ENCODE results near the gene SRGAP1.
A peak's percentile ranks its signal among the peaks of the same experiment; 100 is the strongest.

SRGAP1 gene

GRCh38 chr12:63862969-63863230 is 18.4 kb downstream of the SRGAP1 start:
- Histone ChIP-seq H3K36me3 (ENCODE audit: control insufficient read depth in 2 of 2, insufficient read depth in 1 of 2, low read length in 2 of 2) (no peaks in the 10 kb centered on the region), H3K4me1 (ENCODE audit: control insufficient read depth, insufficient read depth, low read length) (peaks cover 7% of the 10 kb centered on the region), H3K4me3 (ENCODE audit: low read depth, low read length) (no peak overlapping the region), H3K27ac (ENCODE audit: extremely low read depth, low read depth, low read length) (no peak overlapping the region), H3K9me3 (ENCODE audit: control insufficient read depth, insufficient read depth, low read depth, low read length) (no peaks in the 10 kb centered on the region)
- ChIA-PET CTCF (interaction anchor here (0.8 to 1.1 kb wide), 2 partner anchors 19 to 394 kb away, joined by 3 to 4 read pairs; partner anchors contain the start of gene SRGAP1), POLR2A (no interaction called here)
- TF ChIP-seq ZNF747 (tag by site-specific recombination; IDR thresholded peaks at IDR 0.05): no peak
- TF ChIP-seq ZNF341 (tag by site-specific recombination; IDR thresholded peaks at IDR 0.05; ENCODE audit: low read depth): no peak
- no peak for TF ChIP-seq ZBTB26 (tag by site-specific recombination; optimal IDR thresholded peaks at IDR 0.05)
- TF ChIP-seq WT1 (tag by site-specific recombination; IDR thresholded peaks at IDR 0.05): no peak
- TF ChIP-seq ATF2 (tag by site-specific recombination; IDR thresholded peaks at IDR 0.05; ENCODE audit: low read depth): no peak
- no peak for TF ChIP-seq PRDM10 (tag by site-specific recombination; IDR thresholded peaks at IDR 0.05)
- peak; percentile 27; the same call in 1 of the 2 replicates for TF ChIP-seq PRDM6 (tag by site-specific recombination; IDR thresholded peaks at IDR 0.05)
- TF ChIP-seq FEZF1 (tag by site-specific recombination; IDR thresholded peaks at IDR 0.05): peak; percentile 88; the same call in 1 of the 2 replicates
- TF ChIP-seq ZNF529 (tag by site-specific recombination; IDR thresholded peaks at IDR 0.05; ENCODE audit: insufficient replicate concordance): no peak
- no peak for TF ChIP-seq ZBTB21 (tag by site-specific recombination; IDR thresholded peaks at IDR 0.05)
- no peak for TF ChIP-seq ZNF658 (tag by site-specific recombination; IDR thresholded peaks at IDR 0.05)
- no peak for TF ChIP-seq ZNF266 (tag by site-specific recombination; IDR thresholded peaks at IDR 0.05; ENCODE audit: low read depth)
- no peak for TF ChIP-seq ZNF146 (tag by site-specific recombination; IDR thresholded peaks at IDR 0.05)
- no peak for TF ChIP-seq ZNF214 (tag by site-specific recombination; IDR thresholded peaks at IDR 0.05; ENCODE audit: borderline replicate concordance)
- no peak for TF ChIP-seq REPIN1 (tag by site-specific recombination; IDR thresholded peaks at IDR 0.05; ENCODE audit: low read depth)

GRCh38 chr12:63863658-63864453 is 19.4 kb downstream of the SRGAP1 start:
- no peak overlapping the region for H3K27ac ChIP-seq (ENCODE audit: extremely low read depth, low read depth, low read length)
- TF ChIP-seq EGR2 (tag by site-specific recombination; IDR thresholded peaks at IDR 0.05; ENCODE audit: low read depth): no peak
- TF ChIP-seq ZNF664 (tag by site-specific recombination; IDR thresholded peaks at IDR 0.05): peak; percentile 65; the same call in 1 of the 2 replicates
- peak; percentile 57; the same call in 1 of the 2 replicates for TF ChIP-seq SCRT1 (tag by site-specific recombination; IDR thresholded peaks at IDR 0.05; ENCODE audit: borderline replicate concordance)
- TF ChIP-seq PRDM6 (tag by site-specific recombination; IDR thresholded peaks at IDR 0.05): peak; percentile 85
- peak; percentile 49; the same call in 1 of the 2 replicates for TF ChIP-seq SCRT2 (tag by site-specific recombination; IDR thresholded peaks at IDR 0.05)
- TF ChIP-seq ZNF639 (tag by site-specific recombination; IDR thresholded peaks at IDR 0.05): no peak
- CTCF ChIA-PET: interaction anchor here (0.7 to 0.9 kb wide), 4 partner anchors 19 to 393 kb away, joined by 3 to 4 read pairs (median 3); no protein-coding TSS in a partner anchor

More at GRCh38 chr12:63863658-63864453, 19.4 kb downstream of the SRGAP1 start:
- H3K4me3 ChIP-seq (ENCODE audit: low read depth, low read length): no peak overlapping the region
- no peaks in the 10 kb centered on the region for H3K36me3 ChIP-seq (ENCODE audit: control insufficient read depth in 2 of 2, insufficient read depth in 1 of 2, low read length in 2 of 2)
- no peaks in the 10 kb centered on the region for H3K9me3 ChIP-seq (ENCODE audit: control insufficient read depth, insufficient read depth, low read depth, low read length)
- POLR2A ChIA-PET: no interaction called here
- H3K4me1 ChIP-seq (ENCODE audit: control insufficient read depth, insufficient read depth, low read length): peaks cover 7% of the 10 kb centered on the region
